GM19193 (cell line): Measurements from ENCODE around the gene SSTR5.

Experiments used
- POLR2A ChIP-seq: IDR thresholded peaks from 4 replicates; pipeline ENCODE4 v1.6.1; 2011; ENCODE audit not compliant: insufficient read depth, insufficient read length; ENCODE audit errors: extremely low read depth

The SSTR5 gene

GRCh38 chr16:1036166-1036565, 36.4 kb upstream of the SSTR5 start:
- no peak for TF ChIP-seq POLR2A

GRCh38 chr16:1036726-1037393, 35.7 kb upstream of the SSTR5 start:
- TF ChIP-seq POLR2A, result no peak

- no peak for TF ChIP-seq POLR2A
Measured at GRCh38 chr16:1037394-1038257, 34.9 kb upstream of the SSTR5 start.

- TF ChIP-seq POLR2A, result no peak
Measured at GRCh38 chr16:1038932-1039331, 33.6 kb upstream of the SSTR5 start.

- TF ChIP-seq POLR2A, result no peak
Measured at GRCh38 chr16:1039762-1040161, 32.8 kb upstream of the SSTR5 start.

GRCh38 chr16:1040346-1040745, 32.2 kb upstream of the SSTR5 start:
- TF ChIP-seq POLR2A, result no peak

- no peak for TF ChIP-seq POLR2A
Measured at GRCh38 chr16:1042049-1042744, 30.4 kb upstream of the SSTR5 start.

GRCh38 chr16:1042866-1043265, 29.7 kb upstream of the SSTR5 start:
- no peak for TF ChIP-seq POLR2A

- TF ChIP-seq POLR2A, result no peak
Measured at GRCh38 chr16:1043881-1044451, 28.6 kb upstream of the SSTR5 start.

- TF ChIP-seq POLR2A, result no peak
Measured at GRCh38 chr16:1044460-1045309, 27.9 kb upstream of the SSTR5 start.

GRCh38 chr16:1045310-1045992, 27.1 kb upstream of the SSTR5 start:
- no peak for TF ChIP-seq POLR2A

GRCh38 chr16:1045993-1046911, 26.3 kb upstream of the SSTR5 start:
- TF ChIP-seq POLR2A, result no peak

- no peak for TF ChIP-seq POLR2A
Measured at GRCh38 chr16:1047123-1047522, 25.4 kb upstream of the SSTR5 start.

GRCh38 chr16:1047801-1048200, 24.7 kb upstream of the SSTR5 start:
- no peak for TF ChIP-seq POLR2A
